ENCODE data around the gene PACSIN1. TPM values are rescaled to one million over a fixed set of nuclear protein-coding genes. Genes with fewer than 3 reads are reported as not detected.
"Not testable (repeated sequence)": the region's sequence is repeated elsewhere in the genome, so short reads cannot be mapped to it uniquely, and the experiment has no call there.

The PACSIN1 gene
- total and polyA plus RNA-seq, 2 of the 4 experiments (the other 2 are of a cell fraction): 0.02 TPM; not detected in 1

- H3K36me3 ChIP-seq (ENCODE audit: control insufficient read depth, insufficient read depth, low read length): no peaks in the 10 kb centered on the region
- 70% methylated on average over 2 of the region's 4 CpGs; no CpG with 5 or more reads in 1 of the 2 experiments for WGBS, 2 experiments (ENCODE audit: extremely low coverage in 2 of 2, insufficient read length in 1 of 2)
- no peak overlapping the region for H3K9ac ChIP-seq (ENCODE audit: low read depth, low read length)
- no peak overlapping the region for H2AK5ac ChIP-seq (ENCODE audit: low read depth, low read length)
- H2AFZ ChIP-seq (replicated peaks; ENCODE audit: low read length, poor library complexity): no peak overlapping the region
- no peaks in the 10 kb centered on the region; the same call in 1 of the 2 replicates for H3K9me1 ChIP-seq (ENCODE audit: insufficient read depth, low read length)
- ChIA-PET CTCF (no interaction called here), POLR2A (ENCODE audit: unreplicated experiment) (no interaction called here)
- no peak overlapping the region for H3K56ac ChIP-seq (ENCODE audit: extremely low read depth, insufficient read depth, low read length)
- H3K4me3 ChIP-seq (ENCODE audit: insufficient read depth, low read depth, low read length): no peak overlapping the region
- in situ Hi-C loops (cut with MboI; ENCODE audit: low sequenced_read_pairs): no loop called here
- H3K14ac ChIP-seq (replicated peaks; ENCODE audit: low read depth, low read length): no peak overlapping the region
- BruUV-seq (replicated peaks): no TSS peak
- H3K27me3 ChIP-seq (ENCODE audit: control insufficient read depth, insufficient read depth, low read length): no peaks in the 10 kb centered on the region
- dilution Hi-C loops (cut with HindIII; ENCODE audit: low sequenced_read_pairs, unreplicated experiment): no loop called here
- ATAC-seq (ENCODE audit: low read depth) (no peak), DNase-seq (no peak)
- no peaks in the 10 kb centered on the region for H4K20me1 ChIP-seq (ENCODE audit: insufficient read depth, low read length)
- peaks cover 8% of the 10 kb centered on the region; the same call in 1 of the 2 replicates for H3K4me1 ChIP-seq (ENCODE audit: control insufficient read depth, insufficient read depth, low read length)
- no peak overlapping the region for H2BK15ac ChIP-seq (ENCODE audit: low read depth, low read length)
- no peak overlapping the region for H3K4ac ChIP-seq (ENCODE audit: low read depth, low read length)
- no peak overlapping the region for H2BK20ac ChIP-seq (ENCODE audit: low read depth, low read length)
- peaks cover 4% of the 10 kb centered on the region for H3K9me3 ChIP-seq (ENCODE audit: control insufficient read depth, insufficient read depth, low read length)
- no peak overlapping the region for H4K91ac ChIP-seq (ENCODE audit: insufficient read depth, low read depth, low read length)
- H2BK5ac ChIP-seq (ENCODE audit: low read depth, low read length, poor library complexity, severe bottlenecking): no peak overlapping the region
- TF ChIP-seq MXI1 (IDR thresholded peaks at IDR 0.05; ENCODE audit: borderline replicate concordance, low read depth, low read length) (no peak), FOS (IDR thresholded peaks at IDR 0.05; ENCODE audit: low read depth, low read length) (no peak)
- H3K4me2 ChIP-seq (ENCODE audit: low read depth, low read length): no peak overlapping the region
- H3K23ac ChIP-seq (ENCODE audit: low read depth, low read length): no peak overlapping the region
- H3K79me1 ChIP-seq (ENCODE audit: low read depth in 1 of 2, low read length in 2 of 2): no peaks in the 10 kb centered on the region
- no peak overlapping the region for H3K18ac ChIP-seq (ENCODE audit: low read depth, low read length)
- no peak overlapping the region for H2AK9ac ChIP-seq (replicated peaks; ENCODE audit: low read depth, low read length, poor library complexity)
- no peak overlapping the region for H4K5ac ChIP-seq (ENCODE audit: low read depth, low read length)
- intact Hi-C loops (cut with micrococcal nuclease): no loop called here
- H2BK120ac ChIP-seq (ENCODE audit: low read depth, low read length): no peak overlapping the region
- H3K27ac ChIP-seq (ENCODE audit: insufficient read depth, low read length): no peak overlapping the region
- H4K8ac ChIP-seq (ENCODE audit: low read depth in 2 of 2, low read length in 2 of 2): no peak overlapping the region
Observed at GRCh38 chr6:34478796-34479195, 12.9 kb downstream of the PACSIN1 start.

DNA sequence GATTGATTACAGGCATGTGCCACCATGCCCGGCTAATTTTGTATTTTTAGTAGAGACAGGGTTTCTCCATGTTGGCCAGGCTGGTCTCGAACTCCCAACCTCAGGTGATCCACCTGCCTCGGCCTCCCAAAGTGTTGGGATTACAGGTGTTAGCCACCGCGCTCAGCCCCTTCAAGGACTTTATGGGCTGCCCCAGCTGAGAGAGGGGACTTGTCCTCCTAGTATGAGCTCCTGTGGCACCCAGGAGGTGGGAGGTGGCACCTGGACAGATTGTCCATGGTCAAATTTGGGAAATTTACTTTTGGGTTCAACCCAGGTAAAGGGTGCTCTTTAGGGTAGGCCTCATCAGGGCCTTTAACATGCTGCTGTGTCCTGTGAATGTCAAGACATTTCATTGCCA is 17.9 kb downstream of the PACSIN1 start:
- DNase-seq; H3K79me1 ChIP-seq (ENCODE audit: low read depth in 1 of 2, low read length in 2 of 2); H2BK120ac ChIP-seq (ENCODE audit: low read depth, low read length); H4K20me1 ChIP-seq (ENCODE audit: insufficient read depth, low read length); H3K9me1 ChIP-seq (ENCODE audit: insufficient read depth, low read length); H4K91ac ChIP-seq (ENCODE audit: insufficient read depth, low read depth, low read length); H4K8ac ChIP-seq (ENCODE audit: low read depth in 2 of 2, low read length in 2 of 2); H3K4me3 ChIP-seq (ENCODE audit: insufficient read depth, low read depth, low read length); H3K18ac ChIP-seq (ENCODE audit: low read depth, low read length); H3K14ac ChIP-seq (replicated peaks; ENCODE audit: low read depth, low read length); H2AK9ac ChIP-seq (replicated peaks; ENCODE audit: low read depth, low read length, poor library complexity); H2BK15ac ChIP-seq (ENCODE audit: low read depth, low read length); BruUV-seq (replicated peaks); H3K9me3 ChIP-seq (ENCODE audit: control insufficient read depth, insufficient read depth, low read length); H3K27ac ChIP-seq (ENCODE audit: insufficient read depth, low read length); H3K9ac ChIP-seq (ENCODE audit: low read depth, low read length); H2BK5ac ChIP-seq (ENCODE audit: low read depth, low read length, poor library complexity, severe bottlenecking); in situ Hi-C loops (cut with MboI; ENCODE audit: low sequenced_read_pairs); H2BK20ac ChIP-seq (ENCODE audit: low read depth, low read length); H4K5ac ChIP-seq (ENCODE audit: low read depth, low read length); POLR2A ChIA-PET (ENCODE audit: unreplicated experiment); H2AK5ac ChIP-seq (ENCODE audit: low read depth, low read length); H3K4me1 ChIP-seq (ENCODE audit: control insufficient read depth, insufficient read depth, low read length); dilution Hi-C loops (cut with HindIII; ENCODE audit: low sequenced_read_pairs, unreplicated experiment); H3K4me2 ChIP-seq (ENCODE audit: low read depth, low read length); ATAC-seq (ENCODE audit: low read depth); H3K4ac ChIP-seq (ENCODE audit: low read depth, low read length); H2AFZ ChIP-seq (replicated peaks; ENCODE audit: low read length, poor library complexity); H3K23ac ChIP-seq (ENCODE audit: low read depth, low read length); H3K56ac ChIP-seq (ENCODE audit: extremely low read depth, insufficient read depth, low read length); intact Hi-C loops (cut with micrococcal nuclease); H3K36me3 ChIP-seq (ENCODE audit: control insufficient read depth, insufficient read depth, low read length): not testable (repeated sequence)
- WGBS, 2 experiments (ENCODE audit: extremely low coverage in 2 of 2, insufficient read length in 1 of 2): no CpG with 5 or more reads among the region's 5 CpGs
- H3K27me3 ChIP-seq (ENCODE audit: control insufficient read depth, insufficient read depth, low read length): peaks cover 16% of the 10 kb centered on the region
- CTCF ChIA-PET: interaction anchor here (0.9 kb wide), 1 partner anchor 9 kb away, joined by 5 read pairs; no protein-coding TSS in a partner anchor
